Ascending aorta (tissue), 2 donors: ENCODE data around the gene ZNF174. TPM values are rescaled to one million over a fixed set of nuclear protein-coding genes. Genes with fewer than 3 reads are reported as not detected.

Experiments used
- DNase-seq, 2 donors: peaks; one replicate each; pipeline ENCODE4 v3.0.0-alpha.2; 2019; ENCODE audit warnings: low spot score in 2 of 2
- H3K27ac ChIP-seq, 2 donors: fragments of 200-600 bp; sonication (generic); one replicate each; pipeline ENCODE4 v1.5.1; 2016 to 2017; ENCODE audit warnings: mild to moderate bottlenecking in 1 of 2
- H3K27me3 ChIP-seq: fragments of 200-600 bp; sonication (generic); one replicate; pipeline ENCODE4 v1.5.1; 2017
- H3K36me3 ChIP-seq, 2 donors: fragments of 200-600 bp; sonication (generic); one replicate each; pipeline ENCODE4 v1.5.1; 2016
- H3K4me1 ChIP-seq, 2 donors: fragments of 200-600 bp; sonication (generic); one replicate each; pipeline ENCODE4 v1.5.1; 2016 to 2017; ENCODE audit warnings: mild to moderate bottlenecking in 1 of 2
- H3K4me3 ChIP-seq, 2 donors: fragments of 200-600 bp; sonication (generic); one replicate each; pipeline ENCODE4 v1.5.1; 2016 to 2017; ENCODE audit warnings: mild to moderate bottlenecking in 1 of 2
- H3K9me3 ChIP-seq, 2 donors: fragments of 200-600 bp; sonication (generic); one replicate each; pipeline ENCODE4 v1.5.1; 2016
- CTCF ChIP-seq, 3 experiments: fragments of 200-600 bp in 2 of 3; fragments of 450-650 bp in 1 of 3; sonication (generic) in 2 of 3; IDR thresholded peaks; one replicate each; pipeline ENCODE4 v1.5.1; 2016 to 2019; ENCODE audit warnings: antibody characterized with exemption in 3 of 3, mild to moderate bottlenecking in 1 of 3, moderate library complexity in 1 of 3
- intact Hi-C: fragments of 100-400 bp; cut with DNase I; formaldehyde crosslinking; loops from one replicate; pipeline ENCODE4 v1.15.1; 2023
- total RNA-seq: library from RNA; depleted of rRNA; stranded (reverse); fragments of >200 nt; gene quantifications from one replicate; pipeline ENCODE4 v1.1.0, GENCODE V29; 2016

ZNF174 gene
- 16.0 TPM for total RNA-seq

GRCh38 chr16:3400779-3401688 is at the start of gene ZNF174, which contains the start of gene ZSCAN32:
Gene ZNF174 (plus strand): TSS chr16:3401215. CDS start chr16:3402005, 790 bp downstream.
Gene ZSCAN32 (minus strand): TSS chr16:3401004. CDS start chr16:3397557, 3,447 bp downstream.
- intact Hi-C loops: loop anchor here (1.0 to 2.0 kb wide), 7 partner anchors 42 to 166 kb away; partner anchors contain the start of genes NAA60, TIGD7, ZNF200 and ZNF263

DNA sequence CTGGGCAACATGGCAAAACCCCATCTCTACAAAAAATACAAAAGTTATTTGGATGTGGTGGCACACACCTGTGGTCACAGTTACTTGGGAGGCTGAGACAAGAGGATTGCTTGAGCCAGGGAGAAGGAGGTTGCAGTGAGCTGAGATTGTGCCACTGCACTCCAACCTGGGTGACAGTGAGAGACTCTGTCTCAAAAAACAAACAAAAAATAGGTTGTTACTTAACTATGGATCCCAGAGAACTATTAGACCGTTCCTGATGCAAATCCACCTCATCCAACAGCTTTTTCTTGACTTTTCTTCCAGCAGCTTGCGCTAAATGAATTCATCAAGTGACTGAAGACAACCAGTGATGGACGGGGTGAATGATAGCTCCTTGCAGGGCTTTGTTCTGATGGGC is 45.4 kb upstream of the ZNF174 start, which contains the start of gene OR2C1:
OR2C1 (plus strand) TSS at position 301 of the 400 bp plus-strand sequence; CDS start at position 353, 52 bp downstream.
- no peak within 1 kb of the TSS for H3K4me3 ChIP-seq
- intact Hi-C loops: no loop called here
- DNase-seq: no peak
- H3K27ac ChIP-seq: no peak within 1 kb of the TSS
- no peaks in the 10 kb centered on the region for H3K27me3 ChIP-seq
- TF ChIP-seq CTCF (IDR thresholded peaks at IDR 0.05): no peak
- no peaks in the 10 kb centered on the region for H3K36me3 ChIP-seq
- H3K4me1 ChIP-seq: no peaks in the 10 kb centered on the region
- no peaks in the 10 kb centered on the region for H3K9me3 ChIP-seq

More at GRCh38 chr16:3400779-3401688, at the start of gene ZNF174, which contains the start of gene ZSCAN32:
- peak within 1 kb of the TSS; percentile 74 to 95 for H3K4me3 ChIP-seq
- peak within 1 kb of the TSS; percentile 79 to 91 for H3K27ac ChIP-seq
- peaks cover 19 to 50% of the 10 kb centered on the region in 2 donors for H3K9me3 ChIP-seq
- peaks cover 32 to 51% of the 10 kb centered on the region in 2 donors for H3K36me3 ChIP-seq
- DNase-seq: peak; percentile 96 to 99
- TF ChIP-seq CTCF (IDR thresholded peaks at IDR 0.05): no peak
- no peaks in the 10 kb centered on the region for H3K27me3 ChIP-seq
- H3K4me1 ChIP-seq: peaks cover 3 to 18% of the 10 kb centered on the region in 2 donors

DNA sequence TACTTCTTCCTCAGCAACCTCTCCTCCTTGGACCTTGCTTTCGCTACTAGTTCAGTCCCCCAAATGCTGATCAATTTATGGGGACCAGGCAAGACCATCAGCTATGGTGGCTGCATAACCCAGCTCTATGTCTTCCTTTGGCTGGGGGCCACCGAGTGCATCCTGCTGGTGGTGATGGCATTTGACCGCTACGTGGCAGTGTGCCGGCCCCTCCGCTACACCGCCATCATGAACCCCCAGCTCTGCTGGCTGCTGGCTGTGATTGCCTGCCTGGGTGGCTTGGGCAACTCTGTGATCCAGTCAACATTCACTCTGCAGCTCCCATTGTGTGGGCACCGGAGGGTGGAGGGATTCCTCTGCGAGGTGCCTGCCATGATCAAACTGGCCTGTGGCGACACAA is 44.9 kb upstream of the ZNF174 start:
- no peak for DNase-seq
- H3K9me3 ChIP-seq: no peaks in the 10 kb centered on the region
- no peak for TF ChIP-seq CTCF (IDR thresholded peaks at IDR 0.05)
- no peaks in the 10 kb centered on the region for H3K4me1 ChIP-seq
- no peak overlapping the region for H3K27ac ChIP-seq
- no peaks in the 10 kb centered on the region for H3K36me3 ChIP-seq
- intact Hi-C loops: no loop called here
- H3K27me3 ChIP-seq: no peaks in the 10 kb centered on the region
- H3K4me3 ChIP-seq: no peak overlapping the region

- Histone ChIP-seq H3K36me3 (no peaks in the 10 kb centered on the region), H3K27me3 (no peaks in the 10 kb centered on the region), H3K4me3 (no peak overlapping the region), H3K4me1 (no peaks in the 10 kb centered on the region), H3K27ac (no peak overlapping the region), H3K9me3 (peaks cover 0 to 2% of the 10 kb centered on the region in 2 donors)
- TF ChIP-seq CTCF (IDR thresholded peaks at IDR 0.05): no peak
- intact Hi-C loops: no loop called here
- no peak for DNase-seq
Observed at GRCh38 chr16:3358871-3359270, 42.1 kb upstream of the ZNF174 start.

- TF ChIP-seq CTCF (IDR thresholded peaks at IDR 0.05): no peak
- DNase-seq: no peak
- no peaks in the 10 kb centered on the region for H3K27me3 ChIP-seq
- intact Hi-C loops: no loop called here
- H3K4me1 ChIP-seq: no peaks in the 10 kb centered on the region
- H3K36me3 ChIP-seq: no peaks in the 10 kb centered on the region
- H3K9me3 ChIP-seq: peaks cover 2 to 32% of the 10 kb centered on the region in 2 donors
- H3K27ac ChIP-seq: no peak overlapping the region
- no peak overlapping the region for H3K4me3 ChIP-seq
Observed at GRCh38 chr16:3362931-3363330, 38.1 kb upstream of the ZNF174 start.
